ENCODE data around the gene TNRC18. TPM values are rescaled to one million over a fixed set of nuclear protein-coding genes. Genes with fewer than 3 reads are reported as not detected.

Gene TNRC18
- total RNA-seq, 2 donors from 2014 or later: 182 to 244 TPM

DNA sequence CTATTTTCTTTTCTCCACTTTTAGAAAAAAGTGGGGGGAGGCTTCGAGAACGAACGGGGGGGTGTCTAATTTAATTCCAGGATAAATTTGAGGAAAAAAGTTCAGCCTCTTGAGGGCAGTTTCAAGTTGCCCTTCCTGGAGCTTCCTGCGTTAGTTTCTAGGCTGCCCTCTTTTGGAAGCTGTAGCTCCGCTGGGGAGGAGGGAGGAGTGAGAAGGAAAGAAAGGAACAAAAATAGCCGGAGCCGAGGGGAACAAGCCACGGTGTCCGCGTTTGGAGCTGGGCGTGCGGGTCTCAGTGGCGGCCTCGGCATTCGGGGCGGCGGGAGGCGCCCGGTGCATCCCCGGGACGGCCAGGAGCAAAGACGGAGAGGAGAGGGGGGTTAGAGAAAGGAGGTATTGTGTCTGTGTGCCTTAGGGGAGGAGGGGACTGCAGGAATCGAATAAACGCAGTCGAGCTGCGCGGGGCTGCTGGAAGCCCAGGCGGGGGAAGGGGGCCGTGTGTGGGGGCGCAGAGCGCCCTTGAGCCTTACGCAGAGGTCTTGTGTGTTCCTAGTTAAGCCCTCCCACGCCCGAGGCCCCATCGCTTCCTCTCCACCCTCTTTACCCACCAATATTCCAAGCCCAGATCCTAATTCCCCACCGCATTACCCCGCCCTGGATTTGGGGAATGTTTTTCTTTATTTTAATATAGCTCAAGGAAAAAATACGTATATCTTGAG is 2.0 kb upstream of the TNRC18 start:
- Histone ChIP-seq H3K4me1 (ENCODE audit: control insufficient read depth in 1 of 2, low read depth in 2 of 2) (peaks cover 8 to 17% of the 10 kb centered on the region in 2 donors), H3K9me3 (no peaks in the 10 kb centered on the region), H3K4me3 (peak overlapping the region; percentile 99), H3K36me3 (peaks cover 3% of the 10 kb centered on the region), H3K27me3 (replicated peaks; ENCODE audit: insufficient read depth) (no peaks in the 10 kb centered on the region), H3K27ac (peak overlapping the region; percentile 96 to 99)
- ATAC-seq (ENCODE audit: insufficient number of reproducible peaks, low FRiP score, low read depth): no peak
- no peak for DNase-seq (ENCODE audit: low spot score)
- TF ChIP-seq, protein P1, sequence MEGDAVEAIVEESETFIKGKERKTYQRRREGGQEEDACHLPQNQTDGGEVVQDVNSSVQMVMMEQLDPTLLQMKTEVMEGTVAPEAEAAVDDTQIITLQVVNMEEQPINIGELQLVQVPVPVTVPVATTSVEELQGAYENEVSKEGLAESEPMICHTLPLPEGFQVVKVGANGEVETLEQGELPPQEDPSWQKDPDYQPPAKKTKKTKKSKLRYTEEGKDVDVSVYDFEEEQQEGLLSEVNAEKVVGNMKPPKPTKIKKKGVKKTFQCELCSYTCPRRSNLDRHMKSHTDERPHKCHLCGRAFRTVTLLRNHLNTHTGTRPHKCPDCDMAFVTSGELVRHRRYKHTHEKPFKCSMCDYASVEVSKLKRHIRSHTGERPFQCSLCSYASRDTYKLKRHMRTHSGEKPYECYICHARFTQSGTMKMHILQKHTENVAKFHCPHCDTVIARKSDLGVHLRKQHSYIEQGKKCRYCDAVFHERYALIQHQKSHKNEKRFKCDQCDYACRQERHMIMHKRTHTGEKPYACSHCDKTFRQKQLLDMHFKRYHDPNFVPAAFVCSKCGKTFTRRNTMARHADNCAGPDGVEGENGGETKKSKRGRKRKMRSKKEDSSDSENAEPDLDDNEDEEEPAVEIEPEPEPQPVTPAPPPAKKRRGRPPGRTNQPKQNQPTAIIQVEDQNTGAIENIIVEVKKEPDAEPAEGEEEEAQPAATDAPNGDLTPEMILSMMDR (IDR thresholded peaks at IDR 0.05): no peak

DNA sequence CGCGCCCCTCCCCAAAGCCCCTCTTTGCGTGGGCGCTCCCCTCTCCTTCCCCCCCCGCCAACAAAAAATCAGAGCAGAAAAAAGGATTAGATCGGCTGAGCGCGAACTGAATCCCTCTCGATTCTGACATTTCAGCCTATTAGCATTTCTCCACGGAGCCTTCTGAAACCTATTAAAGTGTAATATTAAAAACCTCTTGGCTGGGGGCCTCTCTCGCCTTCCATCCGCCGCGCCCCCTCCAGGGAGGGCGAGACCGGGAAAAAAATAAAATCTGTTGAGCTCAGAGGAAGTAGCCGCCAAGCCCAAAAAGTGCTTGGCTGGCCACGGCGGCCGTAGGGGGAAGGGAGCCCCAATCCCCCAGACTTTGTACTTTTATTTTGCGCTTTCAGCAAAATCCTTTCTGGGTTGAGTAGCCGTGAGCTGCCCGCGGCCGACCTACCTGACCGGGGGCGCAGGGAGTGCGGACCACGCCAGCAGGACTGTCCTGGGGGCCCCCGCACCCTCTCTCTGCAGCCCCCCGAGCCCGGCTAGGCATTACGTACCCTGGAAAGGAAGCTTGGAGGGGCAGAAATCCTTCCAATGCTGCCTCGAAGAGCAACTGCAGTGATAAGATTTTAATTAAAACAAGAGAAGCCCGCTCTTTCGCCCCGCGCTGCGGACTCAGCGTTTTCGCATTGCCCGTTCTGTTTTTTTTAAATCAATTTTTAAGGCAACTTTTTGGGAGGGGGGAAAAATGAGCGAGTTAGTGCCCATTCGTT is 1.3 kb upstream of the TNRC18 start:
- Histone ChIP-seq H3K36me3 (peaks cover 3% of the 10 kb centered on the region), H3K27me3 (replicated peaks; ENCODE audit: insufficient read depth) (no peaks in the 10 kb centered on the region), H3K4me1 (ENCODE audit: control insufficient read depth in 1 of 2, low read depth in 2 of 2) (peaks cover 3 to 10% of the 10 kb centered on the region in 2 donors), H3K4me3 (peak overlapping the region; percentile 99), H3K9me3 (no peaks in the 10 kb centered on the region), H3K27ac (peak overlapping the region; percentile 96 to 99)
- ATAC-seq (ENCODE audit: insufficient number of reproducible peaks, low FRiP score, low read depth) (no peak), DNase-seq (ENCODE audit: low spot score) (no peak)
- TF ChIP-seq, protein P1 (IDR thresholded peaks at IDR 0.05): no peak

DNA sequence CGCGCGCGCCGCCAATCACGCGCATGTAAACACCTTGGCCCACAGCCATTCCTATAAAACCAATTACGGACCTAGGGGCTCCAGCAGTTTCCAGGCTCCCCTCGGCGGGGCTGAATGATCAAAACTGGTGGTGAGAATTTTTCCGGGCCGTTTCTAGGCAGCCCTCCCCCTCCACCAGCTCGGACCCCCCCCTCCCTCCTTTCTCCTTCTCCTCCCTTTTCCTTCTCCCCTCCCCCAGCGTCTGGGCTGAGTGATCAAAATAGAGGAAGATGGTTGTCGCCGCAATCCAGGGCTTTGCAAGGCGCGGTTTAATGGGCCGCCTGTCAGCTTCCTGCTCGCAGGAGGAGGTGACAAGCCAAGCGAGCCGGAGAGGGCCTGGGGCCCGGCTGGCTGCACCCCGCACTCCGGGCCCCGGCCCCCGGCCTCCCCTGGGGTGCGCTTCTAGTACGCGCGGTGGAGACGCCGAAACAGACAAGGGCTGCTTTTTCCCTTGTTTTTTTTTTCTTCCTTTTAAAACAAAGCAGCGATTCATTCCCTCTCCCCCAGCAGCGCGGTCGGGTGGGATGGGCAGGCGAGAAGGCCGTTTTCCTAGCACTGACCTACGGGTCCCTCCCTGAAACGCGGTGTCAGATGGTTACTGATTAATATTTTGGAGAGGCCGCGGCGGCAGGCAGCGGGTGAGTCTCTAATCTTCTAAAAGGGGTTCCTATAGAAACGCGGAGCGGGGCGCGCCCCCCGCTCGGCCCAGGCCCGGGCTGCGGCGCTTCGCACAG is 528 bp upstream of the TNRC18 start:
- Histone ChIP-seq H3K9me3 (no peaks in the 10 kb centered on the region), H3K36me3 (peaks cover 3% of the 10 kb centered on the region), H3K27ac (peak overlapping the region; percentile 96 to 99), H3K27me3 (replicated peaks; ENCODE audit: insufficient read depth) (no peaks in the 10 kb centered on the region), H3K4me1 (ENCODE audit: control insufficient read depth in 1 of 2, low read depth in 2 of 2) (peaks cover 2 to 3% of the 10 kb centered on the region in 2 donors), H3K4me3 (peak overlapping the region; percentile 99)
- ATAC-seq (ENCODE audit: insufficient number of reproducible peaks, low FRiP score, low read depth): peak; percentile 34
- DNase-seq (ENCODE audit: low spot score): peak; percentile 91
- TF ChIP-seq, protein P1 (IDR thresholded peaks at IDR 0.05): no peak

DNA sequence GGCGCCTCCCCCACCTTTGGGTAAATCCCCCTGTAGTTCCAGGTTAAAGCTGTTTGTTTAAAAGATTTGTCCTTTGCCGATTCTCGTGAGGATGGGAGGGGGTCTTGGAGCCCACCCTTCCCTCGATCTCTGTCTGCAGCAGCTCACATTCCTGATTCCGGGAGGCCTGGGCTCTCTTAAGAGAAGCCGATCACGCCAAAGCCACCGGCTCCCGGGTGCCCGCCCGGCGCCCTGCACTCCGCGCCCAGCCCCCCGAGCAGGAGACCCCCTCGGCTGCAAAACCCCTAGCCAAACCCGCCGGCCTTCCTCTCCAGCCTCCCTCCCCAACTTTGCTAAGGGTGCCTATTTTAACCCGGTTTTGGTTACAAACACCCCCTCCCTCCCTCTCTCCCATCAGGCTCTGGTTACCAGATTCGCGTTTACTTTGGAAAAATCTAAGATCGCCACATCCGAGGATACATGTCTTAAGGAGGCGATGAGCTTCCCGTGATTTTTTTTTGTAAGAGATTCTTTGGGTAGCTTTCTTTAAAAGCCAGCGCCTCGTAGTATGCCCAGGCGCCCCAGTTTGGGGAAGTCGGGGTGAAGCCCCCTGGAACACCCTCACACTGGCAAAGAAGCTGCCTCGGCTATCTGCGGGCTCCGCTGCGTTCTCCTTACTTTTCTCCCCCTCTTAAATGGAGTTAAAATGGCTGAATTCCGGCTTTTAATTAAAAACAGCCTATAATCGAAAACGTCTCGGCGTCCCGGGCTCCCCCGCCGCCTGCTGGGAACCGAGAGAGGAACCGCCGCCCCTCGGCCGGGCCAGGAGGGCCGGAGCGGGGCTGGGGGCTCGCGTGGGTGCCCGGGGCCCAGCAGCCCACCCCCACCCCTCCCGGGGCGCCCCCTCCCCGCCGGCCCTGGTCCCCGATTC is 983 bp downstream of the TNRC18 start:
- TF ChIP-seq, protein P1 (IDR thresholded peaks at IDR 0.05): peak; percentile 16
- DNase-seq (ENCODE audit: low spot score): no peak

More for the DNA sequence above, 983 bp downstream of the TNRC18 start:
- peaks cover 3% of the 10 kb centered on the region for H3K36me3 ChIP-seq
- H3K4me3 ChIP-seq: peak overlapping the region; percentile 99
- peaks cover 5 to 13% of the 10 kb centered on the region in 2 donors for H3K4me1 ChIP-seq (ENCODE audit: control insufficient read depth in 1 of 2, low read depth in 2 of 2)
- ATAC-seq (ENCODE audit: insufficient number of reproducible peaks, low FRiP score, low read depth): no peak
- H3K27ac ChIP-seq: peak overlapping the region; percentile 98
- H3K9me3 ChIP-seq: no peaks in the 10 kb centered on the region
- no peaks in the 10 kb centered on the region for H3K27me3 ChIP-seq (replicated peaks; ENCODE audit: insufficient read depth)

All from thoracic aorta (tissue), 2 donors.